Islet precursor cell (in vitro differentiated cells): Measurements from ENCODE around the gene PGM1.
"Not testable (repeated sequence)": the region's sequence is repeated elsewhere in the genome, so short reads cannot be mapped to it uniquely, and the experiment has no call there.

Experiments used
- DNase-seq: peaks from one replicate; pipeline ENCODE4 v3.0.0-alpha.2; 2018

PGM1 gene

GRCh38 chr1:63593303-63593885 lies at the start of gene PGM1:
Gene PGM1 (plus strand): TSS chr1:63593411. CDS start chr1:63593489, 78 bp downstream.
- peak; percentile 91 for DNase-seq

- no peak for DNase-seq
These were observed 47.4 kb upstream of the PGM1 start for GRCh38 chr1:63545780-63546179.

- no peak for DNase-seq
These were observed 45.5 kb upstream of the PGM1 start for GRCh38 chr1:63547621-63548294.

GRCh38 chr1:63548303-63548702 lies 44.9 kb upstream of the PGM1 start:
- DNase-seq, result no peak

GRCh38 chr1:63548877-63549276 lies 44.3 kb upstream of the PGM1 start:
- DNase-seq, result no peak

- DNase-seq, result no peak
These were observed 37.7 kb upstream of the PGM1 start for GRCh38 chr1:63555480-63555879.

- DNase-seq, result no peak
These were observed 35.7 kb upstream of the PGM1 start for GRCh38 chr1:63557365-63557987.

GRCh38 chr1:63559357-63559756 lies 33.9 kb upstream of the PGM1 start:
- no peak for DNase-seq

GRCh38 chr1:63563745-63564144 lies 29.5 kb upstream of the PGM1 start:
- no peak for DNase-seq

GRCh38 chr1:63569068-63569467 lies 24.1 kb upstream of the PGM1 start:
- DNase-seq, result no peak

- no peak for DNase-seq
These were observed 23.4 kb upstream of the PGM1 start for GRCh38 chr1:63569640-63570316.

GRCh38 chr1:63572686-63573085 lies 20.5 kb upstream of the PGM1 start:
- not testable (repeated sequence) for DNase-seq

GRCh38 chr1:63574203-63574796 lies 18.9 kb upstream of the PGM1 start:
- not testable (repeated sequence) for DNase-seq

- DNase-seq, result no peak
These were observed 17.8 kb upstream of the PGM1 start for GRCh38 chr1:63575340-63575826.

GRCh38 chr1:63586326-63586725 lies 6.9 kb upstream of the PGM1 start:
- DNase-seq, result not testable (repeated sequence)

- DNase-seq, result no peak
These were observed 3.0 kb upstream of the PGM1 start for GRCh38 chr1:63590166-63590560.

- DNase-seq, result no peak
These were observed 492 bp upstream of the PGM1 start for GRCh38 chr1:63592536-63593302.

- peak; percentile 84 for DNase-seq
These were observed 835 bp downstream of the PGM1 start for GRCh38 chr1:63593886-63594605.

- DNase-seq, result no peak
These were observed 2.2 kb downstream of the PGM1 start for GRCh38 chr1:63595435-63595834.

- DNase-seq, result no peak
These were observed 6.6 kb downstream of the PGM1 start for GRCh38 chr1:63599799-63600198.

GRCh38 chr1:63600248-63600647 lies 7.0 kb downstream of the PGM1 start:
- DNase-seq, result no peak

- no peak for DNase-seq
These were observed 7.8 kb downstream of the PGM1 start for GRCh38 chr1:63601061-63601460.
